Epithelial cell of proximal tubule (primary cell): ENCODE data around the gene HIGD2B. TPM values are rescaled to one million over a fixed set of nuclear protein-coding genes. Genes with fewer than 3 reads are reported as not detected.
A peak's percentile ranks its signal among the peaks of the same experiment; 100 is the strongest.
"Not testable (repeated sequence)": the region's sequence is repeated elsewhere in the genome, so short reads cannot be mapped to it uniquely, and the experiment has no call there.

Source experiments
- DNase-seq: peaks from one replicate; pipeline ENCODE4 v3.0.0-alpha.2; 2011; ENCODE audit warnings: low read depth
- H3K4me3 ChIP-seq: 2 replicates; pipeline ENCODE4 v1.5.1; 2011; ENCODE audit warnings: low read depth, mild to moderate bottlenecking, low read length
- CTCF ChIP-seq: conservative IDR thresholded peaks from 2 replicates; pipeline ENCODE4 v1.5.1; 2012; ENCODE audit warnings: low read depth, mild to moderate bottlenecking, low read length
- total RNA-seq: library from RNA; depleted of rRNA; stranded (reverse); fragments of >200 nt; gene quantifications from 2 replicates; pipeline ENCODE4 v1.2.3, GENCODE V29; 2015

The HIGD2B gene
- total RNA-seq, 1 donor from 2014 or later: not detected

GRCh38 chr15:72727154-72727553 is 41.2 kb upstream of the HIGD2B start:
- no peak for TF ChIP-seq CTCF
- no peak for DNase-seq
- no peak overlapping the region for H3K4me3 ChIP-seq

GRCh38 chr15:72725851-72726250 is 39.9 kb upstream of the HIGD2B start:
- DNase-seq, H3K4me3 ChIP-seq: not testable (repeated sequence)

GRCh38 chr15:72725446-72725845 is 39.5 kb upstream of the HIGD2B start:
- TF ChIP-seq CTCF: no peak
- H3K4me3 ChIP-seq: no peak overlapping the region
- no peak for DNase-seq

GRCh38 chr15:72724028-72724427 is 38.0 kb upstream of the HIGD2B start:
- no peak for DNase-seq
- H3K4me3 ChIP-seq: no peak overlapping the region
- no peak for TF ChIP-seq CTCF

GRCh38 chr15:72722071-72722696 is 36.2 kb upstream of the HIGD2B start:
- peak; percentile 12 for DNase-seq
- TF ChIP-seq CTCF: peak; percentile 89

GRCh38 chr15:72708551-72709303 is 22.7 kb upstream of the HIGD2B start:
- DNase-seq, H3K4me3 ChIP-seq: not testable (repeated sequence)

More at GRCh38 chr15:72722071-72722696, 36.2 kb upstream of the HIGD2B start:
- H3K4me3 ChIP-seq: no peak overlapping the region

- TF ChIP-seq CTCF: no peak
- DNase-seq: no peak
- H3K4me3 ChIP-seq: no peak overlapping the region
Measured at GRCh38 chr15:72706266-72706665, 20.3 kb upstream of the HIGD2B start.

GRCh38 chr15:72700076-72700475 is 14.1 kb upstream of the HIGD2B start:
- no peak for DNase-seq
- no peak for TF ChIP-seq CTCF
- H3K4me3 ChIP-seq: no peak overlapping the region
